K562 (cell line): ENCODE measurements around the gene RANBP3. TPM values are rescaled to one million over a fixed set of nuclear protein-coding genes. Genes with fewer than 3 reads are reported as not detected.
A peak's percentile ranks its signal among the peaks of the same experiment; 100 is the strongest.

ENCODE experiments used
- ATAC-seq: fragments of 200-7000 bp; cut with Tn5 transposase; 3 replicates; pipeline ENCODE4 v1.9.1; 2020; ENCODE audit warnings: moderate library complexity
- BruUV-seq: library from RNA; stranded (reverse); fragments of 400-500 nt; replicated peaks from 2 replicates; lab custom pipeline; 2021; lab: Mats Ljungman, UMichigan
- CTCF ChIA-PET: fragments of 300-600 bp; formaldehyde crosslinking; extraction: SDS; loops from one replicate; lab custom pipeline; 2021; ENCODE audit warnings: low intra/inter-chr PET ratio; lab: Yijun Ruan, JAX
- POLR2A ChIA-PET: fragments of 300-600, 350-650 bp; sonication (Branson Sonifier 250); formaldehyde crosslinking; extraction: SDS; loops from one replicate; lab custom pipeline; 2021; ENCODE audit warnings: antibody characterized with exemption, inconsistent platforms; lab: Yijun Ruan, JAX
- DNase-seq, 4 experiments: peaks; one replicate each; pipeline versions ENCODE4 v3.0.0 to v3.0.0-alpha.2; 2011 to 2018; ENCODE audit warnings: low spot score in 3 of 4, mixed read lengths in 3 of 4; ENCODE audit errors: extremely low read depth in 1 of 4
- FAIRE-seq: peaks from 2 replicates; lab custom pipeline; 2011; peaks lifted over from hg19 to GRCh38; lab: Jason Lieb, UNC
- H2AFZ ChIP-seq: 2 replicates; pipeline ENCODE4 v1.6.0; 2011; ENCODE audit warnings: low read depth, low read length, control low read depth, inconsistent platforms
- H3K27ac ChIP-seq: fragments of 200-600 bp; 3 replicates; pipeline ENCODE4 v1.8.0; 2011; ENCODE audit warnings: low read depth, mild to moderate bottlenecking, control low read depth, inconsistent platforms, low read length, moderate library complexity, mixed read lengths; ENCODE audit errors: extremely low read depth
- H3K27me3 ChIP-seq, 2 experiments: fragments of 300-600 bp in 1 of 2; 2 replicates in 1 of 2; 3 replicates in 1 of 2; pipeline versions ENCODE4 v1.6.0 to v1.8.0; 2011; ENCODE audit warnings: inconsistent platforms in 2 of 2, low read length in 2 of 2, mild to moderate bottlenecking in 1 of 2, mixed read lengths in 1 of 2, moderate library complexity in 1 of 2; ENCODE audit not compliant: control insufficient read depth in 2 of 2, insufficient read depth in 2 of 2
- H3K36me3 ChIP-seq: fragments of 300-600 bp; 3 replicates; pipeline ENCODE4 v1.8.0; 2011; ENCODE audit warnings: mild to moderate bottlenecking, low read length, inconsistent platforms; ENCODE audit not compliant: control insufficient read depth, insufficient read depth
- H3K4me1 ChIP-seq, 2 experiments: fragments of 200-600 bp in 1 of 2; replicated peaks in 1 of 2; 2 replicates in 1 of 2; 3 replicates in 1 of 2; pipeline versions ENCODE4 v1.5.1 to v1.8.0; 2011; ENCODE audit warnings: inconsistent platforms in 2 of 2, low read length in 2 of 2, mild to moderate bottlenecking in 1 of 2, mixed read lengths in 1 of 2, moderate library complexity in 1 of 2; ENCODE audit not compliant: control insufficient read depth in 2 of 2, insufficient read depth in 2 of 2
- H3K4me2 ChIP-seq: 2 replicates; pipeline ENCODE4 v1.6.1; 2011; ENCODE audit warnings: low read length, control low read depth, inconsistent platforms, mixed read lengths; ENCODE audit not compliant: insufficient read depth
- H3K4me3 ChIP-seq: fragments of 200-600 bp; sonication (generic), shearing (Covaris generic); 2 replicates; pipeline ENCODE4 v1.5.1; 2016; ENCODE audit warnings: control low read depth, inconsistent platforms
- H3K79me2 ChIP-seq: fragments of 200-600 bp; 3 replicates; pipeline ENCODE4 v1.8.0; 2011; ENCODE audit warnings: low read length, inconsistent platforms; ENCODE audit not compliant: control insufficient read depth, insufficient read depth
- H3K9ac ChIP-seq, 2 experiments: 2 replicates each; pipeline versions ENCODE4 v1.6.0 to v1.6.1; 2011; ENCODE audit warnings: low read depth in 2 of 2, low read length in 2 of 2, control low read depth in 1 of 2, inconsistent platforms in 1 of 2, mild to moderate bottlenecking in 1 of 2, mixed read lengths in 1 of 2; ENCODE audit not compliant: insufficient read depth in 1 of 2
- H3K9me1 ChIP-seq: one replicate; pipeline ENCODE4 v1.6.0; 2011; ENCODE audit warnings: inconsistent platforms, mild to moderate bottlenecking, low read length, moderate library complexity; ENCODE audit not compliant: control insufficient read depth, insufficient read depth
- H3K9me3 ChIP-seq: replicated peaks from 2 replicates; pipeline ENCODE4 v1.5.1; 2011; ENCODE audit warnings: low read depth, low read length, inconsistent platforms; ENCODE audit not compliant: control insufficient read depth, insufficient read depth
- H4K20me1 ChIP-seq: replicated peaks from 2 replicates; pipeline ENCODE4 v1.6.1; 2011; ENCODE audit warnings: low read length, inconsistent platforms, mixed read lengths; ENCODE audit not compliant: control insufficient read depth, insufficient read depth
- CEBPG ChIP-seq, 3 experiments: fragments of 200-800 bp in 1 of 3; sonication (Bioruptor generic) in 1 of 3; sonication (generic) in 1 of 3; formaldehyde crosslinking in 1 of 3; IDR thresholded peaks in 2 of 3; conservative IDR thresholded peaks in 1 of 3; 2 replicates each; pipeline versions ENCODE4 v1.6.1 to v1.8.0; 2016 to 2022; ENCODE audit warnings: missing compliant biosample characterization in 2 of 3, missing genetic modification characterization in 2 of 3, mild to moderate bottlenecking in 1 of 3, missing genetic modification reagents in 1 of 3
- CHCHD3 ChIP-seq: fragments of 250-450 bp; sonication (Bioruptor Pico); IDR thresholded peaks from 2 replicates; pipeline ENCODE4 v2.1.2; 2022; ENCODE audit warnings: mild to moderate bottlenecking
- DEAF1 ChIP-seq: fragments of 450-650 bp; formaldehyde crosslinking; IDR thresholded peaks from 2 replicates; pipeline ENCODE4 v1.4.0; 2020; ENCODE audit warnings: mild to moderate bottlenecking, moderate library complexity
- GTF2E2 ChIP-seq: fragments of 200-800 bp; sonication (Bioruptor generic); IDR thresholded peaks from 2 replicates; pipeline ENCODE4 v1.6.1; 2016; ENCODE audit warnings: missing genetic modification characterization, missing compliant biosample characterization
- HMGN3 ChIP-seq: IDR thresholded peaks from 2 replicates; pipeline ENCODE4 v1.6.1; 2011; ENCODE audit warnings: borderline replicate concordance, low read depth, mild to moderate bottlenecking, mixed read lengths, low read length; ENCODE audit not compliant: insufficient read length; ENCODE audit errors: extremely low read depth
- KDM4B ChIP-seq, 2 experiments: fragments of 450-650 bp in 1 of 2; sonication (generic) in 1 of 2; IDR thresholded peaks; 2 replicates each; pipeline ENCODE4 v1.6.1; 2016 to 2017; ENCODE audit warnings: borderline replicate concordance in 2 of 2, antibody characterized with exemption in 1 of 2, low read depth in 1 of 2, mild to moderate bottlenecking in 1 of 2
- MTA2 ChIP-seq: fragments of 450-650 bp; IDR thresholded peaks from 2 replicates; pipeline ENCODE4 v1.6.1; 2016; ENCODE audit warnings: low read depth
- NCOA6 ChIP-seq: fragments of 450-650 bp; IDR thresholded peaks from 2 replicates; pipeline ENCODE4 v1.6.1; 2017; ENCODE audit warnings: mild to moderate bottlenecking
- NFIC ChIP-seq: fragments of 450-650 bp; IDR thresholded peaks from 2 replicates; pipeline ENCODE4 v1.6.1; 2017; ENCODE audit warnings: mild to moderate bottlenecking, inconsistent platforms
- RFX5 ChIP-seq: IDR thresholded peaks from 2 replicates; pipeline ENCODE4 v1.6.1; 2011; ENCODE audit warnings: low read depth, mild to moderate bottlenecking, improper control_type of control experiment, low read length
- RUNX1 ChIP-seq: sonication (generic); IDR thresholded peaks from 2 replicates; pipeline ENCODE4 v1.6.1; 2016; ENCODE audit warnings: antibody characterized with exemption, low read depth
- ZNF197 ChIP-seq: fragments of 200-800 bp; sonication (Bioruptor generic); IDR thresholded peaks from 2 replicates; pipeline ENCODE4 v1.6.1; 2016; ENCODE audit warnings: low read depth, missing genetic modification characterization, missing compliant biosample characterization
- ZNF444 ChIP-seq: fragments of 250-450 bp; sonication (Bioruptor Pico); IDR thresholded peaks from 2 replicates; pipeline ENCODE4 v1.4.0; 2020; ENCODE audit warnings: mild to moderate bottlenecking, moderate library complexity
- ZNF551 ChIP-seq: fragments of 250-450 bp; sonication (Bioruptor Pico); IDR thresholded peaks from 2 replicates; pipeline ENCODE4 v1.5.0; 2021; ENCODE audit warnings: mild to moderate bottlenecking, moderate library complexity
- ZNF57 ChIP-seq: fragments of 450-650 bp; formaldehyde crosslinking; IDR thresholded peaks from 2 replicates; pipeline ENCODE4 v1.4.0; 2020; ENCODE audit warnings: mild to moderate bottlenecking, moderate library complexity
- WGBS: fragments of 100-300 bp; shearing (Covaris generic); methylation state at CpG from one replicate; pipeline ENCODE4 v1.1.6; 2016; ENCODE audit warnings: low coverage, mixed read lengths; ENCODE audit not compliant: insufficient coverage; ENCODE audit errors: missing lambda C conversion rate; 5-methylcytosine and 5-hydroxymethylcytosine counted together
- in situ Hi-C: fragments of 300-500 bp; cut with MboI; formaldehyde crosslinking; loops from 4 replicates; pipeline ENCODE4 v1.15.0; 2018; ENCODE audit warnings: inconsistent platforms, mixed read lengths
- intact Hi-C: fragments of 100-400 bp; cut with micrococcal nuclease; formaldehyde crosslinking; loops from 2 replicates; pipeline ENCODE4 v1.14.2; 2022
- polyA plus RNA-seq, 8 experiments: library from polyadenylated mRNA; depleted of rRNA in 4 of 8; stranded (reverse) in 5 of 8; unstranded in 3 of 8; fragments of >200 nt; fragmentation: Nextera tagmentation in 2 of 8; fragmentation: Illumina TruSeq in 1 of 8; extraction: Ambion mirVana in 2 of 8; extraction: Trizol in 1 of 8; gene quantifications; 2 replicates each; pipeline versions ENCODE4 v1.2.1 to v1.2.3, GENCODE V29; 2011 to 2014; ENCODE audit warnings: inconsistent platforms in 1 of 8, missing spikeins in 1 of 8
- total RNA-seq, 7 experiments: library from RNA; depleted of rRNA in 6 of 7; stranded (reverse); fragments of >200 nt in 6 of 7; fragmentation: Illumina TruSeq in 2 of 7; extraction: Trizol in 2 of 7; gene quantifications; 2 replicates each; pipeline versions ENCODE4 v1.2.1 to v1.2.3, GENCODE V29; 2011 to 2021; ENCODE audit warnings: low replicate concordance in 1 of 7
- TF ChIP-seq, protein P1 (sequence below): sonication (generic); formaldehyde crosslinking; IDR thresholded peaks from 2 replicates; pipeline ENCODE4 v1.8.0; 2022; ENCODE audit warnings: mild to moderate bottlenecking, missing genetic modification reagents

The RANBP3 gene
- total and polyA plus RNA-seq, 9 of the 15 experiments (the other 6 are each of a cell fraction or from before 2014, with no cell fraction given), result 0.90 to 95.1 (median 63.2) TPM

DNA sequence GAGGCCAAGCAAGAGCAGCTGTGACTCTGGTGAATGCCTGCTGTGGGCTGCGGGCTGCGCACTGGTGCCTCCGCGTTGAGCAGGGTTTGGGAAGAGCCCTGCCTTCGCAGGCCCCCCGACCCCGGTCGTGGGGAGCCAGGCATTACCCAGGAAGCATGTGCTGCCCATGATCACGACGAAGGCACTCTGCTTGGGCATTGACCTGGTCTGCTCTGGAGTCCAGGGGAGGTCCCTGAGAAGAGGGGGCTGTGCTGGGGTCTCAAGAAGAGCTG is 19.2 kb downstream of the RANBP3 start:
- H3K9ac ChIP-seq, result peak overlapping the region in 1 of 2 experiments; percentile 24; a peak in 2 of 4 replicates
- no peak overlapping the region for H3K4me3 ChIP-seq
- TF ChIP-seq ZNF57 (CRISPR knock-in tag) (no peak), DEAF1 (CRISPR knock-in tag) (no peak), RFX5 (no peak), ZNF551 (CRISPR knock-in tag) (no peak), RUNX1 (no peak), MTA2 (no peak), ZNF197 (CRISPR knock-in tag) (no peak), GTF2E2 (tag) (no peak), CHCHD3 (CRISPR knock-in tag) (no peak), HMGN3 (no peak), NFIC (no peak), NCOA6 (no peak), ZNF444 (no peak), CEBPG (CRISPR knock-in tag; IDR thresholded peaks at IDR 0.05) (no peak), CEBPG (tag; conservative IDR thresholded peaks at IDR 0.05 in 1 of 2, IDR thresholded peaks at IDR 0.05 in 1 of 2) (no peak), KDM4B (IDR thresholded peaks at IDR 0.05; ENCODE audit: borderline replicate concordance in 2 of 2, low read depth in 1 of 2) (no peak)
- TF ChIP-seq, protein P1, sequence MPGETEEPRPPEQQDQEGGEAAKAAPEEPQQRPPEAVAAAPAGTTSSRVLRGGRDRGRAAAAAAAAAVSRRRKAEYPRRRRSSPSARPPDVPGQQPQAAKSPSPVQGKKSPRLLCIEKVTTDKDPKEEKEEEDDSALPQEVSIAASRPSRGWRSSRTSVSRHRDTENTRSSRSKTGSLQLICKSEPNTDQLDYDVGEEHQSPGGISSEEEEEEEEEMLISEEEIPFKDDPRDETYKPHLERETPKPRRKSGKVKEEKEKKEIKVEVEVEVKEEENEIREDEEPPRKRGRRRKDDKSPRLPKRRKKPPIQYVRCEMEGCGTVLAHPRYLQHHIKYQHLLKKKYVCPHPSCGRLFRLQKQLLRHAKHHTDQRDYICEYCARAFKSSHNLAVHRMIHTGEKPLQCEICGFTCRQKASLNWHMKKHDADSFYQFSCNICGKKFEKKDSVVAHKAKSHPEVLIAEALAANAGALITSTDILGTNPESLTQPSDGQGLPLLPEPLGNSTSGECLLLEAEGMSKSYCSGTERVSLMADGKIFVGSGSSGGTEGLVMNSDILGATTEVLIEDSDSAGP (CRISPR knock-in tag), result no peak
- H3K27ac ChIP-seq, result no peak overlapping the region
- WGBS, result 95% methylated on average over 10 of the region's 10 CpGs
- intact Hi-C loops (no loop called here), in situ Hi-C loops (no loop called here)
- peaks cover 10% of the 10 kb centered on the region for H3K9me1 ChIP-seq
- H3K27me3 ChIP-seq, result no peaks in the 10 kb centered on the region
- DNase-seq, result no peak
- CTCF ChIA-PET, result no interaction called here
- no peaks in the 10 kb centered on the region for H3K9me3 ChIP-seq
- no peak for FAIRE-seq
- peaks cover 96% of the 10 kb centered on the region for H3K79me2 ChIP-seq
- peaks cover 15% of the 10 kb centered on the region; the same call in 2 of the 3 replicates for H3K36me3 ChIP-seq
- BruUV-seq, result no TSS peak
- no peak overlapping the region for H3K4me2 ChIP-seq
- H2AFZ ChIP-seq, result no peak overlapping the region
- POLR2A ChIA-PET, result interaction anchor here (1.7 kb wide), 1 partner anchor 10 kb away, joined by 7 read pairs; no protein-coding TSS in a partner anchor
- H3K4me1 ChIP-seq, result peaks cover 31 to 52% of the 10 kb centered on the region in 2 experiments
- peaks cover 64% of the 10 kb centered on the region for H4K20me1 ChIP-seq
- ATAC-seq, result no peak
